Activated effector memory CD4-positive, alpha-beta T cell treated with Interleukin-2 at 50 U/mL for 16 hours (primary cell): ENCODE data around the gene SLC3A2.

Experiments used
- DNase-seq: peaks from one replicate; pipeline ENCODE4 v3.0.0-alpha.2; 2020

Gene SLC3A2

DNA sequence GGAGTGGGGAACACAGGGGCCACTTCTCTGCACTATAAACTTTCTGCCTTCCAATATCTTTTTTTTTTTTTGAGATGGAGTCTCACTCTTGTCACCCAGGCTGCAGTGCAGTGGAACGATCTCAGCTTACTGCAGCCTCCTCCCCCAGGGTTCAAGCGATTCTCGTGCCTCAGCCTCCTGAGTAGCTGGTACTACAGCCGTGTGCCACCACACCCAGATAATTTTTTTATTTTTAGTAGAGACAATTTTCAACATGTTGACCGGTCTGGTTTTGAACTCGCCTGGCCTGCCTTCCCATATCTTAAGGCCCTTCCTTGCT is 1.7 kb downstream of the SLC3A2 start:
- no peak for DNase-seq

DNA sequence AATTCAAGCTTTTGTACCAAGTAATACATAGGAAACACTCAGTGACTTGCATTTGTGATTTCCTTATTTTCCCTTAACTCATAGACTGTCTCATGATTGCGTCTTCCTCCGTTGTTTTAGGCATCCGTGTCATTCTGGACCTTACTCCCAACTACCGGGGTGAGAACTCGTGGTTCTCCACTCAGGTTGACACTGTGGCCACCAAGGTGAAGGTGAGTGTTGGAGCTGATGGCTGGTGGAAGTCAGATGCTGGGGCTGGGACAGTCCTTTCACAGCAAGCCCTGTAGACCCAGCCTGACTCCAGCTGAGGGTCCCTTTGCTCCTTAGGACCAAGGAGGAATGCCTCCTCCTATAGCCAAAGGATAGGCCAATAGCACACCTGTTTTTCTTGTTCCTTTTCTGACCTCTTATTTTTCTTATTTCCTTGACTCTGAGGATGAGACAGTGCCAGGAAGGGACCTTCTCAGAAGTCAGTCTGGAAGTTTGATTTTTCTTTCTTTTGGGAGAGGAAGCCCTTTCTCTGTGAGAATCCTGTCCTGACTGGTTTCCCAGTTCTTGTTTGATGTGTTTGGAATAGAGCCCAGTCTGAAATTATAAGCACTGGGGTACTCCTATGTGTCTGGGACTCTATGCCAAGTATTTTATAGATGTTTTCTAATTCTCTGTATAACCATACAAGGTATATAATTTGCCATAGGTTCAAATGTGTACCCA is 2.2 kb downstream of the SLC3A2 start:
- no peak for DNase-seq

DNA sequence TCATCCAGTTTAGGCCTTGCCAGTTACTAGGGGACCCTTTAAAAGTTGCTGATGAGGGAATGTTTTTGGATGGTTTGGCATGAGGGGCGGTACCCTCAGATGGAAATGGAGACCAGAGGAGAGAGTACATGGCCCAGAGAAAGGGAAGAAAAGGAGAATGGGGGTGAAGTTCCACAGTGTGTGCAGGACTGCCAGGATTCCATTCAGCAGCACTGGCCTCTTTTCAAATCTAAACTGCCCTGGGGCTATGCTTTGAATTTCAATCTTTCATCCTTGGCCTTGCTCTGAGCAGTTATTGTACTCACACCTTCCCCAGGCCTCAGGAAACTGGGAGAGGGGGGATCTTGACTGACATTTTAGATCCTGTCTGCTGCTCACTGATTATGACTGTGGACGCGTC is 3.0 kb downstream of the SLC3A2 start:
- no peak for DNase-seq

DNA sequence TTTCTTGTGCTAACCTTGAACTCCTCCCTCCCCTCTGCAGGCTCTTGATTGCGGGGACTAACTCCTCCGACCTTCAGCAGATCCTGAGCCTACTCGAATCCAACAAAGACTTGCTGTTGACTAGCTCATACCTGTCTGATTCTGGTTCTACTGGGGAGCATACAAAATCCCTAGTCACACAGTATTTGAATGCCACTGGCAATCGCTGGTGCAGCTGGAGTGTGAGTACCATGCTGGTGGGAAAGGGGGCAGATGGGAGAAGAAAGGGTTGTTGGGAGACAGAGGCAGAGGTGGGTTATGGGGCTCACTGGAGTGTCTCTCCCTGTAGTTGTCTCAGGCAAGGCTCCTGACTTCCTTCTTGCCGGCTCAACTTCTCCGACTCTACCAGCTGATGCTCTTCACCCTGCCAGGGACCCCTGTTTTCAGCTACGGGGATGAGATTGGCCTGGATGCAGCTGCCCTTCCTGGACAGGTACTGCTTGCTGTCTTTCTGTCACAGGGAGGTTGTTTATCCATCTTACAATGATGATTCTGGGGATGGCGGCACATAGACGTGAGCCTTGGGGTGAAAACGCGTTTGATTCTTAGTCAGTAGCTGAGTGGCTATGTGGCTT is 4.5 kb downstream of the SLC3A2 start:
- DNase-seq: no peak

DNA sequence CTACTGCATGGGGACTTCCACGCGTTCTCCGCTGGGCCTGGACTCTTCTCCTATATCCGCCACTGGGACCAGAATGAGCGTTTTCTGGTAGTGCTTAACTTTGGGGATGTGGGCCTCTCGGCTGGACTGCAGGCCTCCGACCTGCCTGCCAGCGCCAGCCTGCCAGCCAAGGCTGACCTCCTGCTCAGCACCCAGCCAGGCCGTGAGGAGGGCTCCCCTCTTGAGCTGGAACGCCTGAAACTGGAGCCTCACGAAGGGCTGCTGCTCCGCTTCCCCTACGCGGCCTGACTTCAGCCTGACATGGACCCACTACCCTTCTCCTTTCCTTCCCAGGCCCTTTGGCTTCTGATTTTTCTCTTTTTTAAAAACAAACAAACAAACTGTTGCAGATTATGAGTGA is 7.7 kb downstream of the SLC3A2 start:
- no peak for DNase-seq

DNA sequence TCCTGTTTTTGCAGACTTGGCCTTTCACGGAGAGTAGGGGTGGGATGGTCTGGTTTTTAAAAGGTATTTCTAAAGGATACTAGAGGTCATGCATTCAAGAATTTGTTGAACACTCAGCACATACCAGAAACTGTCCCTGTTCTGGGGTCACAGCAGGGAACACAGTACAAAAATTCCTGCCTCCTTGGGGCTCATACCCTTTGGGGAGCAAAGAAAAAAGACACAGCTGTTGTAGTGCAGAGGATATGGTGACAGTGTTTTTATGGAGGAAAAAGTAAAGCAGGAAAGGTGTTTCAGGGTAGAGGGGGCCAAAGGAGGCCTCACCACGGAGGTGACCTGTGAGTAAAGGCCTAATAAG is 8.4 kb downstream of the SLC3A2 start:
- no peak for DNase-seq

DNA sequence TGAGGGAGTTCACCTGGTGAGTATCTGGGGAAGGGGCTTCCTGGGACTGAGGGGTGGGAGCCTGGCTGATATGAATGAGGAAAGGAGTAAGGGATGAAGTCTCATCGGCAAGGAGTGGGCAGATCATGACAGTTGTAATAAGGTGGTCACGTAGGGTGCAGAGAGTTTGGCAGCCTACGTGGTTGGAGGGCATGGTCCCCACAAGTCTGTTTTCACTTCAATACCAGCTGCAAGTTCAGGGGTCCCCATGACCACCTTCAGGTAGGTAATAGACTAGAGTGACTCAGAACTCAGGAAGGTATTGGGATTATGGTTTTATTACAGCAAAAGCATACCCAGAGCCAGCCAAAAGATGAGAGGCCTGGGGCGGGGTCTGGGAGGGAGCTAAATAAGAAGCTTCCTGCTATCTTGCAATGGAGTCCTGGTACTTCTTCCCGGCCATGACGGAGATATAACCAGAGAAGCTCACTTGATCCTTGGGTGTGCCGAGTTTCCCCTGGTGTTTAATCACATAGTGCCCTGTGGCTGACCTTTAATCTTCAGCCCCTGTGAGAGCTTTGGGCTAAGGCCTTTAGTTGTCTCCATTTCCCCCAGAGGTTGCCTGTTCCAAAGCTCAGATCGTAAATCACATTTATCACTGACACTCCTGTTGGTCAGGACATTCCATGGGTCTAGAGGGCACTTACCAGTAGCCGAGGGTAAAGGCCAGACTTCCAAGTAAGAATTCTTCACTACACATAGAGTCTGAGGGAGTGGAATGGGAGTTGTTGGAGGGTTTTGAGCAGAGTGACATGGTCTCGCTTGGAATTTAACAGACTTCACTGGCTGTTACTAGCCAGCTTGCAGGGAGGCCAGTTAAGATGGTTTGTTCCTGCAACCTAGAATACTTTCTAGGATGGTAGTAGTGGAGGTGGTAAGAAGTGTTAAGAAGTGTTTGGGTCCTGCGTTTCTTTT is 9.1 kb downstream of the SLC3A2 start:
- DNase-seq: no peak

DNA sequence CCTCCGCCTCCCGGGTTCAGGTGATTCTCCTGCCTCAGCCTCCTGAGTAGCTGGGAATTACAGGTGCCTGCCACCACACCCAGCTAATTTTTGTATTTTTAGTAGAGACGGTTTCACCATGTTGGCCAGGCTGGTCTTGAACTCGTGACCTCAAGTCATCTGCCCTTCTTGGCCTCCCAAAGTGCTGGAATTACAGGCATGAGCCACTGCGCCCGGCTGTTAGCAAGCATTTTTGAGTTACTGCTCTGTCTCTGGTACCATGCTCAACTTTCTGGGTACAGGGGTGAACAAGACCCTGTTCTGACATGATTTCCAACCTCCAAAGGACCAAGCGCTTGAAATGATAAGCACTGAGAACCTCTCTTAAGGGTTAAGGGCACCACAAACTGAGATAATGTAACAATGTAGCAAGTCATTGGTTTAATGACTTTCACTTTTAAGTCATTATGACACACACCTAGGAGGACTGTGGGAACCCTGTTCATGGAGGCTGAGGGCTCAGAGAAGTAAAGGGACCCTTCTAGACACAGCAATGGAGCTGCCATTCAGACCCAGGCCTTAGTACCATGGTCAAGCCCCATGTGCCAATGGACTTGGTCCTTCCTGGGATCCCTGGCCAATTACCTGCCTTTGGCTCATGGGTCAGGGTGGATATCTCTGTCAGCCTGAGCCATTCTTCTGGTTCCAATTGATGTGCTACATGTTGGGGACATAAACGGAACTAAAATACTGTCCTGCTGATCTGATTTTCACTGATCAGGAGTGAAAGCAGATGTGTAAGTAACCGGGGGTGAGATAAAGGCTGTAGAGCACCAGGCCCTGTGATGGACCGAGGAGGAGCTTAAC is 11.6 kb downstream of the SLC3A2 start:
- DNase-seq: no peak

DNA sequence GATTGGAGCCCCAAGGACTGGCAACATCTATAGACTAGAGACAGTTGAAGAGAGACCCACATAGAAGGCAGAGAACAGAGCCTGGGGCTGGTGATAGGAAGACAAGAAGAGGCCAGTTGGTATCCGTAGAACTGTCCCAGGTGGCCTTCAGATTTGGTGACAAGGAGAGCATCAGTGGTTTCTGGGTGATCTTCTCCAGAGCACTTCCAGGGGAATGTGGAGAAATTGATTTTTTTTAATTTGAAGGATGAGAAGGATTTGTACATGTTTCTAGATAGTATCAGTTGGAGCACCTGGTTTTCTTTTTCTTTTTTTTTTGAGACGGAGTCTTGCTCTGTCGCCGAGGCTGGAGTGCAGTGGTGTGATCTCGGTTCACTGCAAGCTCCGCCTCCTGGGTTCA is 14.8 kb downstream of the SLC3A2 start:
- DNase-seq: no peak

DNA sequence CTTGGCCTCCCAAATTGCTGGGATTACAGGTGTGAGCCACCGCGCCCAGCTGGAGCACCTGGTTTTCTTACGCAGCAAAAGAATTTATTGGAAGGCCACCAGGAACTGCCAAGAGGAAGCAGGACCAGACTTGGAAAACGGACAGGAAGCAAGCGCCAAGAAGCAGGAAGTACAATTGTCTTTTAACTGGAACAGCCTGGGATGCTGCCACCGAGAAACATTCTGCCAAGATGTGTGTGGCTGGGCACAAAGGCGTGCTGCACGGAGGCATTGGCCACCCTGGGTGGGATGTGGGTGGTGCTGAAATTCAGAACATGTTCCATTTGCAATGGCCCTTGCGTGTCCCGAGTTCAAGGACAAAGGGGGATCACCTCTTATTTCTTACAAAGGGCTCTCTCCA is 15.4 kb downstream of the SLC3A2 start:
- no peak for DNase-seq

DNA sequence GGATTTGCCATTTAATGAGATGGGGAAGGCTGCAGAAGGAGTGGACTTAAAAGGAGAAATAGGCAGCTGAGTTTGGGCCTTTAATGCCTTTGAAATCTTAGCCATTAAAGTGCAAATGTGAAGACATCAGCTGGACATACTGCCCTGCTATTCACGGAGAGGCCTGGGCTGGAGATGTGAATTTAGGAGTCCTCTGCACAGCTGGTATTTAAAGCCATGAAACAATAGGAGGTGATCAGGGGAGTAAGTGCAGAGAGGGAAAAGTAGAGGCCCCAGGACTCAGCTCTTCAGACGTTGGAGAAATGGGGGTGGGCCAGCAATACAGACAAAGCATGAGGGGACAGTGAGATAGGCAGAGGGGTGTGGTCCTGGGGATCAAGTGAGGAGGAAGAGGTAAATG is 16.6 kb downstream of the SLC3A2 start:
- DNase-seq: no peak

DNA sequence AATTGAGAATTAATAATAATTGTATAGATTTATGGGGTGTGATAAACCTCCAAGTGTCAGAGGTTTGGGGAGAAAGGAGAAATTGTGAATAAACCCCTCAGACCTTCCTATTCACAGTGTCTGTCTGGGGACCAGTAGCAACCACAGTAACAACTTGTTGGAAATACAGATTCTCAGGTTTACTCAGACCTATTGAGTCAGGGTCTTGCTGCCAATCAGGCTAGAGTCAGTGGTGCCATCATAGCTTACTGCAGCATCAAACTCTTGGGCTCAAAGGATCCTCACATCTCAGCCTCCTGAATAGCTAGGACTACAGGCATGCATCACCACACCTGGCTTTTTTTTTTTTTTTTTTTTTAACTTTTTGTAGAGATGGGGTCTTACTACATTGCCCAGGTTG is 17.3 kb downstream of the SLC3A2 start:
- no peak for DNase-seq

DNA sequence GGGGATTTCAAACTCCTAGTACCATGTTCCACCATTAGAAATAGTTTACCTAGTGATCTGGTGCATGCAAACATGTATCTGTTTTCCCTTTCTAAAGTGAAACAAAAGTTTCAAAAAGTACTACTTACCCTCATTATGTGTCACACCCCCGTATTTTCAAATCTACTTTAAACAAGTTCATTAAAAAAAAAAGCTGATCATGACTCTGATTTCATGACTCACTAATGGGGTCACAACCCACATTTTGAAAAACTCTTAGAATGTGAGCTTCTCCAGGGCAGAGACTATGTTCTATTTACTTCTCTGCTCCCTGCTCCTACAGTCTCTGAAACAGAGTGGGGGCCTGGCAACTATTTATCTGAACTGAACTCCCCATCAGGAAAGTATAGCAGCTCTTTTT is 22.2 kb downstream of the SLC3A2 start:
- DNase-seq: no peak

DNA sequence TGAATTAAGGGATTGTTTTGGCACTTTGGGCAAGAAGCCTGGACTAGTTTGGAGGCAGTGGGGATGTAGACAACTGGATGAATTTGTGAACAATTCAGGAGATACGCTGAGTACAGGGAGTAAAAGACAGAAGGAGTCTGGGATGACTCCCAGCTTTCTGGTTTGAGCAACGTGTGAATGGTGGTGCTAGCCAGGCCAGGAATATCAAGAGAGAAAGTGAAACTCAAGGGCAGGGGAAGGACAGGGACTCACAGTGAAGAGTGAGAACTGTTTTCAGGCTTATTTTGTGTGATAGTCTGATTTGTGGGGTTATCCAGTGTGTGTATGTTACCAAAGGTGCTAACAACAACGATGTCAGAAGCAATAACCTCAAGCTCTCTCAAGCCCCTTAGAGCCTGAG is 24.6 kb downstream of the SLC3A2 start:
- no peak for DNase-seq

DNA sequence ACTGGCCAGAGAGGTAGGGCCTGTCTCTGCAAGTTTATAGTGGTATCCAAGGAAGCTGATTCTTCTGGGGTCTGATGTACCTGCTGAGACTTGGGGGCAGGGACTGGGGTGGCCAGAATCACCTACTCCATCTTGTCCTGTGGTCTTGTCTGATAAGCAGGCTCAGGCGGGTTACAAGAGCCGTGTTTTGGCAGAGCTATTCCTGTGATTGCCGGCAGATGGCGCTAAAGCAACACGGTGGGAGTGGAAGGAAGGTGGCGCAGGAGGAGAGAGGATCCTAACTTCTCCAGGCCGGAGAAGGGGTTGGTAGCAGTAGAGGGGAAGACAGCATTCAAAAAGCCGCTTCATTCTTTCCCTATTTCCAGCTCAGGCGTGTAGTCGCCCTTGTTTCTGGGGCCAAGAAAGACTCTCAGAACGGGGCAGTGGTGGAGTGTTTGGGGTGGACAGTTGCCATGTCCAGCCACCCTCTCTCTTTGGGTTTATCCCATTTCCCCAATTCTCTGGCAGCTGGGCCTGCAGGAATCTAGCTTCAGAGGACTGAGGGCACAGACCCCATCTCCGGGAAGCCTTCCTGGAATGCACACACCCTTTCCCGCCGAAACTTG is 25.3 kb downstream of the SLC3A2 start:
- DNase-seq: peak; percentile 61

DNA sequence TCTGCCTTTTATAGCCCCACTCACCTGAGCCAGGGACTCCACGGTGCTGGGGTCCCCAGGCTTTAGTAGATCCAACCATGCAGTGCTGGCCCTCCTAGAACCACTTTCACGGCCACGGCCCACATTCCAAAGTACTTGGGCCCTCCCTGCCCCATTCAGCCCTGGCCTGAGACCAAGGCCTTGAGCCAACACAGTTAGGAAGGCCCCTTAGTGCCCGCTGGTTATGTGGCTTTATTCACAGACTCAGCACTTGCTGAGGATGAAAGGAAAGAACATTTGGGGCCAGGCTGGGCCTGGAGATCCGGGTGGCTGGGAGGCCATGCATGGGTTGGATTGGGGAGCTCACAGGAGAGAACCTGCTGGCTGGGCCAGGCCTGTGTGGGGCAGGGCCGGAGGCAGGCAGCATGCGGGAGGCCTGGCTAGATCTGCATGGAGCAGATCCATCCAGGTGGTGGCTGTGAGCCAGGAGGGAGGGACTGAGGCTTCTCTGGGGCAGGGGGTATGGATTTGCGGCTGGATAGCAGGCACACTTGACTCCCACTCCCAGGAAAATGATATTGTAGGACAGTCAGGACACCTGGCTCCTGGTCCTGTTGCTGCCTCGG is 27.9 kb downstream of the SLC3A2 start:
- DNase-seq: no peak

DNA sequence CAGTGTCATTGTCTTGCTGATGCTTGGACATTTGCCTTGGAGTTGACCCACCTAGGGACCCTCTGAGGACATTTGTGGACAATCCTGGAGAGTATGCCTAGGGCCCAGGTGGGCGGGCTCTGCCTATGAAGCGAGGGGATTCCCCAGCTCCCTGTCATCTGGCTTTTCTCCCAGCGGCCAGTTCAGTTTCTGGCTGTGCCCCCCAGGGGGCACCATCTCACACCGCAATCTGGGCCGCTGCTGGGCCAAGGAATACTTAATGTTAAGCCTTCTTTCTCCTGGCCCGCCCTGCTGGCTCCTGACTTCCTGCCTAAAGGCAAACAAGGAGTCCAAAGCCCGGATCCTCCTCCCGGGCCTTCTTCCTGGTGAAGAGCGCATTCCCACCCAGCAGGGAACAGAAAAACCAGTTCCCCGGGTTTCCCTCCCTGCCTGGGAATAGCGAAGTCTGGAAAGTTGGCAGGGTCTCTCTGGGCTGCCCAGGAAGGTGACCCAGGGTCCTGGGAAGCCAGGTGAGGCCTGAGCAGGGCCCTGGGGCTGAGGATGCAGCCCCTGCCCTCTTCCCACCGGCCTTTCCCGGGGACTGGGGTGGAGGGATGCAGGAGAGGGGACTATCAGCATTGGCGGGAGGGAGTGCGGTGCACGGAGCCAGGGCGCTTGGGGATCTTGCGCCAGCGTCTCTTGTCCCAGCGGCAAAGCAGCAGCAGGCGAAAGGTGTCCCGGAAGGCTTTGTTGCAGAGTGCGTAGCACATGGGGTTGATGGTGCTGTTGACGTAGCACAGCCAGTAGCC is 28.6 kb downstream of the SLC3A2 start:
- DNase-seq: no peak

DNA sequence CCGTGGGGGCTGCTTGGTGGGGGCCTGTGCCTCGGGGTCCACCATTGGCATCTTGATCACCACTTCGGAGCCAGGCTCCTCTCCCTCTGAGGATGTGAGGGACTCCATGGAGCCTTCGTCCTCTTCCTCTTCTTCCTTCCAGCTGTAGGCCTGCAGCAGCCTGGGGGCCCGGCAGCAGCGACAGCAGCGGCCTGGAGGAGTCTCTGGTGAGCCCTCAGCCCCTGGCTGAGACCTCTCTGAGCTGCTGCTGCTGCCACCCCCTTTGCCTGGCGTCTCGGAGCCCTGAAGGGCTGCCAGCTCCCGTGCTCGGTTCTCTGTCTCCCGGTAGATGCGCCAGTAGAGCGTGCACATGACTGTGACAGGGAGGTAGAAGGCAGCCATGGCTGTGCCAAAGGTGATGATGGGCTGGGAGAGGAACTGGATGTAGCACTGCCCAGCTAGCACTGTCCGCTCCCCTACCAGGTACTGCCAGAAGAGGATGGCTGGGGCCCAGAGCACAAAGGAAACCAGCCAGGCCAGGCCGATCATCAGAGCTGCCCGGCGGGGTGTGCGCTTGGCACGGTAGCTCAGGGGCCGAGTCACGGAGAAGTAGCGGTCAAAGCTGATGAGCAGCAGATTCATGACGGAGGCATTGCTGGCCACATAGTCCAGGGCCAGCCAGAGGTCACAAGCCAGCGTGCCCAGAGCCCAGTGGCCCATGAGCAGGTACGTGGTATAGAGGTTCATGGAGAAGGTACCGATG is 29.6 kb downstream of the SLC3A2 start:
- no peak for DNase-seq

DNA sequence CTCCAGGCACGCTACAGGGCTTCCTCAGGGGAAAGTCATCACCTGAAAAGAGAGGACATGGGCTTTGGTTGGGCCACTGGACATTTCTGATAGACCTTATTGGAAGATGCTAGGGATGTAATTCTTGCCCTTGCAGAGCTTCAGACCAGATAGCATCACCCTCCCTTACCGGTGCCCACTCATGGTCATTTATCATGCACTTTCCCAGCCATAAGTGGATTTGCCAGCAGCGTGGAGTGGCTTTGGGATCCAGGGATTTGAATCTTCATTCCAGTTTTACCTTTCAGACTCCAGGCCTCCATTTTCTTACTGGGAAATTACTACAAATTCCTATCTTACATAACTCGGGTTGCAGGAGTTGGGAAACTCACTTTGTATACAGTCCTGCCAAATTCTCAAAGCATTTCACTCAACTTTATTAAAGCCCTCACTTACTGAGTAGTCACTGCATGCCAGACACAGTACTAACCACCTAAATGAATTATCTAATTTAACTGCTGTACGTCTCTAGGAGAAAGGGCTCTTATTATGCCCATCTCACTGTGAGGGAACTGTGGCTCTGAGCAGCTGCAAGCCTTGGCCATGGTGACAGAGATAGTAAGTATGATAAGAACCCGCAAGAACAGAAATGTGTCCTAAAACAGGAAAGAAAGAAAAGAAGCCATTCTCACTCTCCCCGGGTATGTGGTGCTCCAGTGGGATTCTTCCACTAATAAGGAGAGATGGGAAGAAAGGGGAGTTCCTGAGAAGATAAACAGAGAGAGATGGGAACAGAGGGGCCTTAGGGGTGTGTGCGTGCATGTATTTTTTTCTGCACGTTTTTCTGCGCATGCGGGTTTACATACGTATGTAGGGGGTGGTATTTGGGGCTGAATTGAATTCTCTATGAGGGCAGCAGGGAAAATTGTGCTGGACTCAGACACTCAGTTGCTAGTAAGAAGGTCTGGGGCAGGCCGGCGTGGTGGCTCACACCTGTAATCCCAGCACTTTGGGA is 30.7 kb downstream of the SLC3A2 start:
- DNase-seq: no peak
